HepG2 (cell line): ENCODE results near the gene CCDC50. TPM values are rescaled to one million over a fixed set of nuclear protein-coding genes. Genes with fewer than 3 reads are reported as not detected.

ENCODE experiments used
- ATAC-seq: fragments of 200-7000 bp; cut with Tn5 transposase; 3 replicates; pipeline ENCODE4 v1.9.1; 2020; ENCODE audit warnings: mild to moderate bottlenecking, moderate library complexity
- BruUV-seq: library from RNA; stranded (reverse); fragments of 400-500 nt; replicated peaks from 2 replicates; lab custom pipeline; 2021; lab: Mats Ljungman, UMichigan
- CTCF ChIA-PET: fragments of 300-600 bp; formaldehyde crosslinking; extraction: SDS; loops from one replicate; lab custom pipeline; 2021; ENCODE audit warnings: low total read pairs, inconsistent platforms, low intra/inter-chr PET ratio; lab: Yijun Ruan, JAX
- POLR2A ChIA-PET: fragments of 350-600 bp; sonication (Branson Sonifier 250); formaldehyde crosslinking; loops from one replicate; lab custom pipeline; 2020; ENCODE audit warnings: antibody characterized with exemption, inconsistent platforms; lab: Yijun Ruan, JAX
- DNase-seq: peaks from one replicate; pipeline ENCODE4 v3.0.0-alpha.2; 2015; ENCODE audit warnings: low spot score
- FAIRE-seq: peaks from 3 replicates; lab custom pipeline; 2011; peaks lifted over from hg19 to GRCh38; lab: Jason Lieb, UNC
- H2AFZ ChIP-seq: one replicate; pipeline ENCODE4 v1.6.1; 2011; ENCODE audit warnings: low read length, inconsistent platforms
- H3K27ac ChIP-seq: fragments of 300-600 bp; 3 replicates; pipeline ENCODE4 v1.8.0; 2011; ENCODE audit warnings: mixed run types, mild to moderate bottlenecking, mixed read lengths, low read length, inconsistent platforms; ENCODE audit not compliant: insufficient read depth; ENCODE audit errors: extremely low read length
- H3K27me3 ChIP-seq, 2 experiments: fragments of 200-600 bp in 1 of 2; 2 replicates in 1 of 2; 3 replicates in 1 of 2; pipeline versions ENCODE4 v1.6.0 to v1.8.0; 2011; ENCODE audit warnings: low read length in 2 of 2, mild to moderate bottlenecking in 2 of 2, moderate library complexity in 2 of 2, inconsistent platforms in 1 of 2; ENCODE audit not compliant: insufficient read depth in 2 of 2, control insufficient read depth in 1 of 2
- H3K36me3 ChIP-seq, 2 experiments: fragments of 200-600 bp in 1 of 2; replicated peaks in 1 of 2; 2 replicates in 1 of 2; 3 replicates in 1 of 2; pipeline versions ENCODE4 v1.5.1 to v1.8.0; 2011; ENCODE audit warnings: low read length in 2 of 2, inconsistent platforms in 1 of 2; ENCODE audit not compliant: insufficient read depth in 2 of 2, control insufficient read depth in 1 of 2
- H3K4me1 ChIP-seq: 2 replicates; pipeline ENCODE4 v1.5.1; 2012; ENCODE audit warnings: low read length, inconsistent platforms; ENCODE audit not compliant: insufficient read depth
- H3K4me2 ChIP-seq: 2 replicates; pipeline ENCODE4 v1.6.0; 2011; ENCODE audit warnings: low read depth, low read length, inconsistent platforms
- H3K4me3 ChIP-seq, 3 experiments: fragments of 200-600 bp in 1 of 3; sonication (generic), shearing (Covaris generic) in 1 of 3; replicated peaks in 1 of 3; 2 replicates each; pipeline ENCODE4 v1.5.1; 2011 to 2016; ENCODE audit warnings: low read length in 3 of 3, inconsistent platforms in 2 of 3, low read depth in 2 of 3, mild to moderate bottlenecking in 2 of 3, control low read depth in 1 of 3, mixed read lengths in 1 of 3; ENCODE audit not compliant: insufficient read depth in 1 of 3
- H3K79me2 ChIP-seq: one replicate; pipeline ENCODE4 v1.6.1; 2011; ENCODE audit warnings: low read length, inconsistent platforms; ENCODE audit not compliant: insufficient read depth
- H3K9ac ChIP-seq: 2 replicates; pipeline ENCODE4 v1.6.0; 2011; ENCODE audit warnings: mild to moderate bottlenecking, low read depth, low read length, inconsistent platforms; ENCODE audit not compliant: insufficient read depth
- H3K9me3 ChIP-seq: 2 replicates; pipeline ENCODE4 v1.5.1; 2012; ENCODE audit warnings: mild to moderate bottlenecking, low read length
- H4K20me1 ChIP-seq: 2 replicates; pipeline ENCODE4 v1.6.0; 2011; ENCODE audit warnings: inconsistent platforms, mild to moderate bottlenecking, low read length, moderate library complexity; ENCODE audit not compliant: insufficient read depth
- DNMT1 ChIP-seq: sonication (generic); formaldehyde crosslinking; IDR thresholded peaks from 2 replicates; pipeline ENCODE4 v1.5.1; 2020; ENCODE audit warnings: mild to moderate bottlenecking, missing genetic modification reagents
- DPF2 ChIP-seq: sonication (generic); formaldehyde crosslinking; IDR thresholded peaks from 2 replicates; pipeline ENCODE4 v1.4.0; 2020; ENCODE audit warnings: mild to moderate bottlenecking, low read depth, missing genetic modification reagents, borderline replicate concordance
- HOXA3 ChIP-seq: sonication (generic); formaldehyde crosslinking; IDR thresholded peaks from 2 replicates; pipeline ENCODE4 v1.5.0; 2020; ENCODE audit warnings: missing genetic modification reagents
- PATZ1 ChIP-seq: sonication (generic); formaldehyde crosslinking; IDR thresholded peaks from 2 replicates; pipeline ENCODE4 v1.4.0; 2020; ENCODE audit warnings: missing genetic modification reagents
- PRDM10 ChIP-seq: sonication (generic); formaldehyde crosslinking; IDR thresholded peaks from 2 replicates; pipeline ENCODE4 v1.4.0; 2020; ENCODE audit warnings: low read depth, missing genetic modification reagents
- ZFP90 ChIP-seq: sonication (generic); formaldehyde crosslinking; IDR thresholded peaks from 2 replicates; pipeline ENCODE4 v1.8.0; 2022; ENCODE audit warnings: missing genetic modification reagents, mild to moderate bottlenecking, inconsistent platforms, borderline replicate concordance
- ZNF512B ChIP-seq: sonication (generic); formaldehyde crosslinking; IDR thresholded peaks from 2 replicates; pipeline ENCODE4 v1.5.1; 2020; ENCODE audit warnings: missing genetic modification reagents, mild to moderate bottlenecking, borderline replicate concordance
- ZNF614 ChIP-seq: IDR thresholded peaks from 2 replicates; pipeline ENCODE4 v1.6.1; 2018; ENCODE audit warnings: missing biosample characterization, missing genetic modification reagents, inconsistent platforms, borderline replicate concordance
- ZNF678 ChIP-seq: sonication (generic); formaldehyde crosslinking; IDR thresholded peaks from 2 replicates; pipeline ENCODE4 v1.4.0; 2020; ENCODE audit warnings: mild to moderate bottlenecking, missing genetic modification reagents
- WGBS: methylation state at CpG from one replicate; pipeline ENCODE4 v1.1.6; 2017; ENCODE audit warnings: low lambda C conversion rate; 5-methylcytosine and 5-hydroxymethylcytosine counted together
- in situ Hi-C: cut with HindIII; loops from 2 replicates; pipeline ENCODE4 v1.10.0; 2017; ENCODE audit warnings: low pct_unique_long_range_greater_than_20kb; ENCODE audit not compliant: extremely low pct_ligation_motif_present
- intact Hi-C: fragments of 100-400 bp; cut with micrococcal nuclease; formaldehyde crosslinking; loops from one replicate; pipeline ENCODE4 v1.10.0; 2022; ENCODE audit not compliant: unreplicated experiment
- polyA plus RNA-seq, 8 experiments: library from polyadenylated mRNA; depleted of rRNA in 3 of 8; stranded (reverse) in 7 of 8; unstranded in 1 of 8; fragments of >200 nt; fragmentation: Illumina TruSeq in 4 of 8; extraction: Trizol in 4 of 8; gene quantifications; 2 replicates each; pipeline versions ENCODE4 v1.2.1 to v1.2.3, GENCODE V29; 2011 to 2016; ENCODE audit warnings: low read depth in 4 of 8, missing spikeins in 1 of 8, mixed read lengths in 1 of 8; ENCODE audit not compliant: insufficient read depth in 1 of 8
- total RNA-seq, 5 experiments: library from RNA; depleted of rRNA; stranded (reverse); fragments of >200 nt; fragmentation: Illumina TruSeq; extraction: Trizol; gene quantifications; 2 replicates each; pipeline ENCODE4 v1.2.3, GENCODE V29; 2016; ENCODE audit warnings: low read depth in 1 of 5

CCDC50 gene
- total and polyA plus RNA-seq, 2 of the 13 experiments (the other 11 are each of a cell fraction or from before 2014, with no cell fraction given): 47.6 to 66.4 TPM

- POLR2A ChIA-PET: no interaction called here
- 97% methylated on average over 2 of the region's 2 CpGs for WGBS
- Histone ChIP-seq H4K20me1 (0 out of 2 replicates have a peak, but pooled peaks cover 3% of the 10 kb centered on the region), H3K79me2 (no peaks in the 10 kb centered on the region), H3K4me2 (no peak overlapping the region), H3K27me3 (no peaks in the 10 kb centered on the region), H3K9ac (no peak overlapping the region), H3K4me1 (no peaks in the 10 kb centered on the region), H3K4me3 (no peak overlapping the region)
- FAIRE-seq: no peak
- DNase-seq: no peak
- TF ChIP-seq PATZ1 (CRISPR knock-in tag): no peak
- TF ChIP-seq ZNF614 (CRISPR knock-in tag): no peak
- no peak for TF ChIP-seq ZFP90
- TF ChIP-seq DNMT1 (CRISPR knock-in tag): no peak
- TF ChIP-seq DPF2 (CRISPR knock-in tag): no peak
- no peak for TF ChIP-seq ZNF678 (CRISPR knock-in tag)
- TF ChIP-seq ZNF512B (CRISPR knock-in tag): no peak
- TF ChIP-seq HOXA3 (CRISPR knock-in tag): no peak
- no peak for TF ChIP-seq PRDM10 (CRISPR knock-in tag)
- TF ChIP-seq, all 625 proteins: peak for 0
- in situ Hi-C loops: no loop called here
- Histone ChIP-seq H3K27ac (no peak overlapping the region), H3K36me3 (peaks cover 12 to 51% of the 10 kb centered on the region in 2 experiments), H3K9me3 (no peaks in the 10 kb centered on the region), H2AFZ (no peak overlapping the region)
- CTCF ChIA-PET: no interaction called here
- intact Hi-C loops: loop anchor here (5.0 kb wide), 1 partner anchor 48 kb away; the partner anchor contains the start of gene UTS2B
- no TSS peak for BruUV-seq
- ATAC-seq: no peak
Observed at GRCh38 chr3:191380001-191380400, 50.8 kb downstream of the CCDC50 start.
